Measurements from ENCODE around the gene BFSP1. TPM values are rescaled to one million over a fixed set of nuclear protein-coding genes. Genes with fewer than 3 reads are reported as not detected.
A peak's percentile ranks its signal among the peaks of the same experiment; 100 is the strongest.

BFSP1 gene
- total RNA-seq, 2 donors from 2014 or later, result 0.14 to 0.20 TPM

- Mint-ChIP-seq H3K27me3 (peaks cover 22 to 29% of the 10 kb centered on the region in 2 donors), H3K4me3 (no peak overlapping the region), H3K36me3 (no peaks in the 10 kb centered on the region), H3K4me1 (ENCODE audit: low read depth in 2 of 2) (no peaks in the 10 kb centered on the region), H3K27ac (no peak overlapping the region), H3K9me3 (no peaks in the 10 kb centered on the region)
- DNase-seq (ENCODE audit: low spot score) (no peak), ATAC-seq (no peak)
These were observed 85.0 kb downstream of the BFSP1 start for GRCh38 chr20:17446171-17446570.

GRCh38 chr20:17445543-17445942 lies 85.6 kb downstream of the BFSP1 start:
- no peak overlapping the region for H3K27ac Mint-ChIP-seq
- H3K27me3 Mint-ChIP-seq, result peaks cover 21 to 31% of the 10 kb centered on the region in 2 donors
- H3K36me3 Mint-ChIP-seq, result no peaks in the 10 kb centered on the region
- ATAC-seq, result peak in 1 of 2 donors; percentile 15
- no peaks in the 10 kb centered on the region for H3K4me1 Mint-ChIP-seq (ENCODE audit: low read depth in 2 of 2)
- no peak overlapping the region for H3K4me3 Mint-ChIP-seq
- no peak for DNase-seq (ENCODE audit: low spot score)
- H3K9me3 Mint-ChIP-seq, result no peaks in the 10 kb centered on the region

- ATAC-seq (no peak), DNase-seq (ENCODE audit: low spot score) (no peak)
- Mint-ChIP-seq H3K9me3 (no peaks in the 10 kb centered on the region), H3K27me3 (peaks cover 21 to 28% of the 10 kb centered on the region in 2 donors), H3K27ac (no peak overlapping the region), H3K4me1 (ENCODE audit: low read depth in 2 of 2) (no peaks in the 10 kb centered on the region), H3K36me3 (no peaks in the 10 kb centered on the region), H3K4me3 (no peak overlapping the region)
These were observed 87.1 kb downstream of the BFSP1 start for GRCh38 chr20:17444091-17444490.

Other genes starting within 250 kb of the BFSP1 start
- 10 to 100 TPM; 42.5 to 59.1 TPM for gene DSTN, start 38.7 kb upstream of the BFSP1 start, total RNA-seq
- gene RRBP1, start 150.9 kb upstream of the BFSP1 start, total RNA-seq, result 100 to 1,000 TPM; 113 to 134 TPM
- gene BANF2, start 168.6 kb upstream of the BFSP1 start, total RNA-seq, result not detected

All from natural killer cell treated with Interleukin-12 subunit alpha and Interleukin-12 subunit beta and Interleukin-15 and Interleukin-18, amount 100 ng/mL, for 72 hours (primary cell).